Loucy (cell line): ENCODE data around the gene LRRC23.
"Not testable (repeated sequence)": the region's sequence is repeated elsewhere in the genome, so short reads cannot be mapped to it uniquely, and the experiment has no call there.

Experiments
- H2AFZ ChIP-seq: fragments of 200-600 bp; sonication (generic); 2 replicates; pipeline ENCODE4 v1.6.0; 2016; ENCODE audit warnings: antibody characterized with exemption, mild to moderate bottlenecking, low read length, moderate library complexity
- H3F3A ChIP-seq: fragments of 200-600 bp; 2 replicates; pipeline ENCODE4 v1.6.0; 2016; ENCODE audit warnings: antibody characterized with exemption, low read depth, mild to moderate bottlenecking
- H3K27me3 ChIP-seq: fragments of 200-600 bp; sonication (generic); 2 replicates; pipeline ENCODE4 v1.6.1; 2014; ENCODE audit warnings: low read length, mild to moderate bottlenecking; ENCODE audit not compliant: insufficient read depth, poor library complexity, severe bottlenecking
- H3K36me3 ChIP-seq: fragments of 200-600 bp; sonication (generic); 2 replicates; pipeline ENCODE4 v1.6.1; 2016; ENCODE audit warnings: low read length; ENCODE audit not compliant: insufficient read depth
- H3K4me1 ChIP-seq: fragments of 200-600 bp; sonication (generic); 2 replicates; pipeline ENCODE4 v1.5.1; 2014; ENCODE audit warnings: low read length, mild to moderate bottlenecking; ENCODE audit not compliant: insufficient read depth, poor library complexity, severe bottlenecking
- H3K4me2 ChIP-seq: fragments of 200-600 bp; sonication (generic); 2 replicates; pipeline ENCODE4 v1.6.0; 2014; ENCODE audit warnings: antibody characterized with exemption, low read length, low read depth, mild to moderate bottlenecking; ENCODE audit not compliant: poor library complexity, severe bottlenecking
- H3K4me3 ChIP-seq: fragments of 200-600 bp; sonication (generic); 2 replicates; pipeline ENCODE4 v1.5.1; 2014; ENCODE audit warnings: low read length, mild to moderate bottlenecking, mixed read lengths; ENCODE audit not compliant: poor library complexity, severe bottlenecking
- H3K79me2 ChIP-seq: fragments of 200-600 bp; sonication (generic); 2 replicates; pipeline ENCODE4 v1.6.1; 2014; ENCODE audit warnings: low read length; ENCODE audit not compliant: insufficient read depth
- H3K9ac ChIP-seq: fragments of 200-600 bp; sonication (generic); 2 replicates; pipeline ENCODE4 v1.6.0; 2014; ENCODE audit warnings: mild to moderate bottlenecking, low read depth, low read length, moderate library complexity; ENCODE audit not compliant: poor library complexity, severe bottlenecking
- H3K9me2 ChIP-seq: fragments of 200-600 bp; sonication (generic); replicated peaks from 2 replicates; pipeline ENCODE4 v1.6.1; 2016; ENCODE audit warnings: low read depth, low read length, mixed read lengths
- H3K9me3 ChIP-seq: fragments of 200-600 bp; sonication (generic); 2 replicates; pipeline ENCODE4 v1.6.1; 2014; ENCODE audit warnings: mild to moderate bottlenecking, antibody characterized with exemption, low read length, low read depth; ENCODE audit not compliant: insufficient read depth
- H4K20me1 ChIP-seq: fragments of 200-600 bp; sonication (generic); 2 replicates; pipeline ENCODE4 v1.6.0; 2014; ENCODE audit warnings: antibody characterized with exemption, low read length, mild to moderate bottlenecking; ENCODE audit not compliant: insufficient read depth, poor library complexity, severe bottlenecking
- EZH2phosphoT487 ChIP-seq: fragments of 200-600 bp; IDR thresholded peaks from 2 replicates; pipeline ENCODE4 v1.6.1; 2018; ENCODE audit warnings: antibody characterized with exemption, mild to moderate bottlenecking, moderate library complexity, borderline replicate concordance
- TF ChIP-seq, protein P1 (sequence below): fragments of 200-600 bp; sonication (generic); conservative IDR thresholded peaks from 2 replicates; pipeline ENCODE4 v1.5.1; 2014; ENCODE audit warnings: mild to moderate bottlenecking, antibody characterized with exemption, low read length

The LRRC23 gene

DNA sequence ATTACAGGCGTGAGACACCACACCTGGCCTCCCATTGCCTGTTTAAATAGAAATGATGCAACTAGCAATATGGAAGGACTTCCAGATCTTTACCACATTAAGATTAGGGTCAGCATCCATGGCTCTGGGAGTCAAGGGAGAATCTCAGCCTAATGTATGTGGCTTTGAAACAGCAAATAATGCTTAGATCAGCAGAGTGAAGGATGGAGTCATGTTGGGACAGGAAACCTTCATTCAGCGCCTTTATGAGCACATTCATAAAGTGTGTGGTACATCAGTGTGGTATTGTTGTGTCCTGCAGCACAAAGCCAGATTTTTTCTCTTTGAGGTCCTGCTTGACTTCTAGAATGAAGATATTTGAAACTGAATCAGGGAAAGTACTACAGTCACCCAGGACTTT is 16.3 kb upstream of the LRRC23 start:
- Histone ChIP-seq H3K9ac (no peak overlapping the region), H3K4me2 (no peak overlapping the region), H3K27me3 (no peaks in the 10 kb centered on the region), H3K9me2 (no peaks in the 10 kb centered on the region), H3K79me2 (peaks cover 10% of the 10 kb centered on the region; the same call in 1 of the 2 replicates), H3K9me3 (no peaks in the 10 kb centered on the region), H3K4me3 (no peak overlapping the region), H3K4me1 (peaks cover 20% of the 10 kb centered on the region), H2AFZ (no peak overlapping the region), H3F3A (0 out of 2 replicates have a peak, but pooled peaks cover 2% of the 10 kb centered on the region), H3K36me3 (no peaks in the 10 kb centered on the region), H4K20me1 (no peaks in the 10 kb centered on the region)
- TF ChIP-seq, protein P1, sequence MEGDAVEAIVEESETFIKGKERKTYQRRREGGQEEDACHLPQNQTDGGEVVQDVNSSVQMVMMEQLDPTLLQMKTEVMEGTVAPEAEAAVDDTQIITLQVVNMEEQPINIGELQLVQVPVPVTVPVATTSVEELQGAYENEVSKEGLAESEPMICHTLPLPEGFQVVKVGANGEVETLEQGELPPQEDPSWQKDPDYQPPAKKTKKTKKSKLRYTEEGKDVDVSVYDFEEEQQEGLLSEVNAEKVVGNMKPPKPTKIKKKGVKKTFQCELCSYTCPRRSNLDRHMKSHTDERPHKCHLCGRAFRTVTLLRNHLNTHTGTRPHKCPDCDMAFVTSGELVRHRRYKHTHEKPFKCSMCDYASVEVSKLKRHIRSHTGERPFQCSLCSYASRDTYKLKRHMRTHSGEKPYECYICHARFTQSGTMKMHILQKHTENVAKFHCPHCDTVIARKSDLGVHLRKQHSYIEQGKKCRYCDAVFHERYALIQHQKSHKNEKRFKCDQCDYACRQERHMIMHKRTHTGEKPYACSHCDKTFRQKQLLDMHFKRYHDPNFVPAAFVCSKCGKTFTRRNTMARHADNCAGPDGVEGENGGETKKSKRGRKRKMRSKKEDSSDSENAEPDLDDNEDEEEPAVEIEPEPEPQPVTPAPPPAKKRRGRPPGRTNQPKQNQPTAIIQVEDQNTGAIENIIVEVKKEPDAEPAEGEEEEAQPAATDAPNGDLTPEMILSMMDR: no peak
- no peak for TF ChIP-seq EZH2phosphoT487

DNA sequence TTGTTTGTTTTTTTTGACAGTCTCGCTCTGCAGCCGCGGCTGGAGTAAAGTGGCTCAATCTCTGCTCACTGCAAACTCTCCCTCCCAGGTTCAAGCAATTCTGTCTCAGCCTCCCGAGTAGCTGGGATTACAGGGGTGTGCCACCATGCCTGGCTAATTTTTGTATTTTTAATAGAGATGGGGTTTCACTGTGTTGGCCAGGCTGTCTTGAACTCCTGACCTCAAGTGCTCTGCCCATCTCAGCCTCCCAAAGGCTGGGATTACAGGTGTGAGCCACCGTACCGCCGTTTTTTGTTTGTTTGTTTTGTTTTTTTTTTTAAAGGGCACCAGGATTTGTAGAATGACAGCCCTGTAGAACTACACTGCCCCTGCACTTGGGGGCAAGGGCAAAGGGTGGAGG is 15.8 kb upstream of the LRRC23 start:
- not testable (repeated sequence) for H3K9ac ChIP-seq, H4K20me1 ChIP-seq, H3K36me3 ChIP-seq, H3K4me2 ChIP-seq, H2AFZ ChIP-seq, H3K9me3 ChIP-seq, H3K9me2 ChIP-seq, H3F3A ChIP-seq, H3K4me3 ChIP-seq, H3K27me3 ChIP-seq
- peaks cover 20% of the 10 kb centered on the region for H3K4me1 ChIP-seq
- peaks cover 10% of the 10 kb centered on the region; the same call in 1 of the 2 replicates for H3K79me2 ChIP-seq

DNA sequence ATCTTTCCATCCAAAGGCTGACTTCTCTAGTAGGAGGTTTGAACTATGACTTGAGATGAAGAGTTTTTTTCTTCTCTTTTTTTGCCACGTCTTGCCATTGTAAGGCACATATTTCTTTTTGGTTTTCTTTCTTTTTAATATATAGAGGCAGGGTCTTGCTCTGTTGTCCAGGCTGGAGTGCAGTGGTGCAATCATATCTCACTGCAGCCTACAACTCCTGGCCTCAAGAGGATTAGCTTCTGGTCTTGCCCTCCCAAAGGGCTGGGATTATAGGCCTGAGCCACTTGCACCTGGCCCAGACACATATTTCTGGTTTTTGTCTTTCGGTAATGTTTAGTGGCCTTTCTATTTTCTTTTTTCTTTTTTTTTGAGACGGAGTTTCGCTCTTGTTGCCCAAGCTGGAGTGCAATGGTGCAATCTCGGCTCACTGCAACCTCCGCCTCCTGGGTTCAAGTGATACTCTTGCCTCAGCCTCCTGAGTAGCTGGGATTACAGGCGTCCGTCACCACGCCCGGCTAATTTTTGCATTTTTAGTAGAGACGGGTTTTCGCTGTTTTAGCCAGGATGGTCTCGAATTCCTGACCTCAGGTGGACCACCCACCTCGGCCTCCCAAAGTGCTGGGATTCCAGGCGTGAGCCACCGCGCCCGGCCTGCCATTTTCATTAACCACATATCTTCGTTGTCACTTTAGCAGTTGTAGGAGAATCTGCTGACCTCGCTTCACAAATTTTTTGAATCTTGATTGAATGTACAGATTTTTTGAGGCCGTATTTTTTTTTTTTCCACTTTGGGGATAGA is 14.6 kb upstream of the LRRC23 start:
- not testable (repeated sequence) for H3K36me3 ChIP-seq, H2AFZ ChIP-seq, H4K20me1 ChIP-seq, H3K27me3 ChIP-seq, H3K9me2 ChIP-seq, H3K9me3 ChIP-seq, H3F3A ChIP-seq
- H3K4me2 ChIP-seq: peak overlapping the region; percentile 71
- H3K9ac ChIP-seq: peak overlapping the region; percentile 75
- H3K4me1 ChIP-seq: peaks cover 20% of the 10 kb centered on the region
- peaks cover 10% of the 10 kb centered on the region; the same call in 1 of the 2 replicates for H3K79me2 ChIP-seq
- H3K4me3 ChIP-seq: peak overlapping the region; percentile 68

DNA sequence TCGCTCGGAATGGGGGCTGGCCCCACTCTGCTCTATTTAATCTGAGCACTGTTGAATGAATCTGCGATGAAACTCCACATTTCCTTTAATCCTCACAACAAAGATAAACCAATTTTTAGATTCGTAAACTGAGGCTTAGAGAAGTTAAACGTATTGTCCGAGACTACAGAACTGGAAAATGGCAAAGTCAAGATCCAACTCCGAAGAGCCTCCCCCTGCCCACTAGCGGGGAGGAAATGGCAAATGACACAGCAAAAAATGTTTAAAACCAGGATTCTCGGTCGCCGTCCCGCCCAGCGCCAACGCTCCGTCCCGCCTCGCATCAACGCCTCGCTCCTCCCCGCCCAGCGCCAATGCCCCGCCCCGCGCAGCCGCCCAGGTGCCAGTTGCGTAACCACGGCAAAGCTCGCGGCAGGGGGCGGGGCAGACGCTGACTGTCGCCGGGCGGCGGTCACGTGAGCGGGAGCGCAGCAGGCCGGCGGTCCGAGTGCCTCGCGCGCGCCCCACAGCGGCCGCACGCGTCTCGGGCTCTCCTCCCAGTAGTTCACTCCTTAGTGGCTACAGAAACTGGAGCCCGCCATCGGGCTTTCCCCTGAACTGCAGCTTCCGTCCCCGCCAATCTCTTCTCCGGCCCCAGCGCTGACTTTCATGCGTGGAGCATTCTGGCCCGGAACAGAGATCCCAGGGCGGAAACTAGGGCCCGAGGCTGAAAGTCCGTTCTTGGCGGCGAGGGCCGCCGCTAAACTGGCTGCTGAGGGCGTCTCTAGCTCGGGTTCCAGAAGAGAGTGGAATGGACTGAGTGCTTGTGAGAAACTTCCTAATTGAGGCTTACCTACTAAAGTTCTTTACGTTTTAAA is 13.6 kb upstream of the LRRC23 start:
- Histone ChIP-seq H4K20me1 (no peaks in the 10 kb centered on the region), H3K79me2 (peaks cover 10% of the 10 kb centered on the region; the same call in 1 of the 2 replicates), H3F3A (0 out of 2 replicates have a peak, but pooled peaks cover 2% of the 10 kb centered on the region), H3K4me3 (peak overlapping the region; percentile 86), H3K9me3 (no peaks in the 10 kb centered on the region), H3K36me3 (no peaks in the 10 kb centered on the region), H3K9me2 (no peaks in the 10 kb centered on the region), H3K4me2 (peak overlapping the region; percentile 95), H2AFZ (peak overlapping the region; percentile 92), H3K9ac (peak overlapping the region; percentile 97), H3K27me3 (no peaks in the 10 kb centered on the region), H3K4me1 (peaks cover 20% of the 10 kb centered on the region)
- TF ChIP-seq, protein P1: peak; percentile 71
- no peak for TF ChIP-seq EZH2phosphoT487
